Measurements from ENCODE around the gene UBE2H.
"Not testable (repeated sequence)": the region's sequence is repeated elsewhere in the genome, so short reads cannot be mapped to it uniquely, and the experiment has no call there.

Gene UBE2H

DNA sequence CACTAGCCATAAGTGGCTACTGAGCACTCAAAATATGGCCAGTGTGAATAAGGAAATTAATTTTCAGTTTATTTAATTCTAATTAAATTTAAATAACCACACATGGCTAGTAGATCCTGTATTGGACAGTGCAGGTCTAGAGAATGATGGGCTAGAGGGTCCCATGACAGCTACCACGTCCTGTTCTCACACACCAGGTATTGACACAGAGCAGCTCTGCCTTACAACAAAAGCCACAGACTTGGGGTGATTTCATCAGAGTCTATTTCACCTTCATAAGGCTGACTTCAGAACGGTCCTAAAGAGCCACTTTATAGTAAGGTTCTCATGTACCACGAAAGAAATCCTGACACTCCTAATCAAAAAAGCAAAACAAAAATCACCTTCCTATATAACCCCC is 111.3 kb downstream of the UBE2H start:
- no peak for DNase-seq

DNA sequence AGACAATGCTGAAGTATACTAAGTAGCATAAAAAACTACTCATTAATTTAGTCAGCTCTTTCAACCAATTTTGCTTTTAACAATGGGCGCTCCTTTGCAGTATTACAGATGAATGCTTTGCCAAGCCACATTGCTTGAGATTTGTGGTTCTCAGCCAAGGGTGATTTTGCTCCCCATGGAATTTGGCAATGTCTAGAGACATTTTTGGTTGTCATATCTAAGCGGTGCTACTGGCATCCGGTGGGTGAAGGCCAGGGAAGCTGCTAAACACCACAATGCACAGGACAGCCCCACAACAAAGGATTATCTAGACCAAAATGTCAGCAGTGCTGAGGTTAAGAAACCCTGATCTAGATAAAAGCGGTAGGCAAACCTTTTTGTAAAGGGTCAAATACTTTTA is 112.0 kb downstream of the UBE2H start:
- DNase-seq: no peak

DNA sequence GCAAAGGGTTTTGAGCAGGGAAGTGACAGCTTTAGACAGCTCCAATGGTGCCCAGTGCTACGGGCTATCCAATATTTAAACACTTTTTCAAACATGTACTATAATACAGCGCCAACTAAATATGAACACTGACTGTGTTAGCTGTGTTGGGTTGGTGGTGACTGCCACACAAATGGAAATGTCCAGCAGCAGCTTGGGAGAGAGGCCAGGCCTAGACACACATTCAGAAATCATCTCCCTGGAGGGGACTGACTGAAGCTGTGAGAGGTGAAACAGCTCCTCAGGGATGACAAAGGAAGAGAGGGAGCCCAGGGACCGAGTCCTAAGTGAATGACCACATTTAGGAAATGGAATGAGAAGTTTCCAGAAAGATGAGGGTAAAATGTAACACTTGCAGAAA is 115.8 kb downstream of the UBE2H start:
- DNase-seq: no peak

DNA sequence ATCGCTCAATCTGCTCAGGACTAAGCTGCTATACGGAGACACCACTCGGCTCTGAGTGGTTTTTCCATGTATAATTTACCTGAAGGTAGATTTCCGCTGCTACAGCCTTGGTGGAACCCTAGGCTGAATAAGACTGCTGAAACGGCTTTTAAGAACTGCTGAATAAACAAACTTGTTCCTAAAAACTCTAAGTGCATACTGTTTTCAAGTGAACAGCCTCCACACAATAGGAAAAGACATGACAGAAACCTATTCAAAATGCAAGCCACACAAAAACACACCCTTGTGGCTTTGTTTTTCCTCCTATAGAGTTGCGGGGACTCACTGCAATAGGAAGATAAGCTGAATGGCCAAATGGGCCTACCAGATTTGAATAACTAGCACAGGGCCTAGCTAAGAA is 117.2 kb downstream of the UBE2H start:
- DNase-seq: no peak

DNA sequence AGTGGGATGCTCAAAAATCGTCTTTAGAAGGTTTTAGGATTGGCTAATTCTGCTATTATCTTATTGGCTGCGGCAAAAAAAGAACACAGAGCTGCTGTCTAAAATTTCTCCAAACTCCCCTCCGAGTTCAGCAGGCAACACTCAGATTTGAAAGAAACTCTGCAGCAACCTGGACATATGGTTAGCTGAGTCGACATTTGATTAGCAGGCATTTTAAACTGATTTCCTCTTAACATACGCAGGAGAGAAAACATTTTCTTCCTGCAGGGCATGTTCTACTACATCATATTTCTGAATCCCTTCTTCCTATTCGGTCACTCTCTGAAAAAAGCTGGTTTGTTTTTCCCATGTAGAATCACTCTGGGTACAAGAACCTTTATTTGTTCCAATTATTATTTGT is 119.4 kb downstream of the UBE2H start:
- not testable (repeated sequence) for DNase-seq

DNA sequence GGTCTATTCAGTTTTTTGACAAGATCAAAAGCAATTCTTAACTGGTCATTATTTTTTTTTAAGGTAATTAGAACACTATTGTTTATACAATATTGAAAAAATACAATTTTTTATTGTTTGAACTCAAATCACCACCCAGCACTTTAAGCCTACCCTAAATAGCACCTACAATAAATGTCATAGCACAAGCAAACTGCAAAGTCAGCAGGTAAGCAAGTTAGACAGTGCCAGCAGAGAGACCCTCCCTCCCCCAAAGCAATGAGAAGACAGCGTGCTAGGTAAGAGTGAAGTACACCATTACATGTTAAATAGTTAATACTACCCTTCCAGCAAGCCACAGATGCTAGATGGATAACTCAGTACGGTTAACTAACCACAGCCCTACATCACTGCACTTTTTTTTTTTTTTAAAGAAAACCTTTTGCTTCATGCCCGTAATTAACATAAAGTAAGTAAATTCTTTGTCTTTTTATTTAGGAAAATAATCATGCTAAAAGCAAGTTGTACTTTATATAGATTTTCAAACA is 120.0 kb downstream of the UBE2H start:
- DNase-seq: no peak

DNA sequence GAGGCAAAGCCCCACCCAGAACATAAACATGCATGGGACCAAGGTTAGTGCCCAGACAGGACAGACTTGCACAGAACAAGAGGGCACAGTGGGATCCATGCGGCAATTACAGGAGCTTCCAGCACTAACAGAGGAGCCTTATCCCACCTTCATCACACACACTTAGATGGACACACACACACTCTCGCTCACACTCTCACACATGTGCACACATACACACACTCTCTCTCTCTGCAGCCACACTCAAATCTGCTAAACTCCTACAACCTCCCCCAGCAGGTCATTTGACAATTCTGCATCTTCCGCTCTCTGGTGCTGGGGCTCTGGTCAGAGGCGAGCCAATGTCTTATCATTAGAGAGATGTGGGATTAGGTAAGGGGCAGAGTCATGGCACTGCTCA is 120.5 kb downstream of the UBE2H start:
- no peak for DNase-seq

DNA sequence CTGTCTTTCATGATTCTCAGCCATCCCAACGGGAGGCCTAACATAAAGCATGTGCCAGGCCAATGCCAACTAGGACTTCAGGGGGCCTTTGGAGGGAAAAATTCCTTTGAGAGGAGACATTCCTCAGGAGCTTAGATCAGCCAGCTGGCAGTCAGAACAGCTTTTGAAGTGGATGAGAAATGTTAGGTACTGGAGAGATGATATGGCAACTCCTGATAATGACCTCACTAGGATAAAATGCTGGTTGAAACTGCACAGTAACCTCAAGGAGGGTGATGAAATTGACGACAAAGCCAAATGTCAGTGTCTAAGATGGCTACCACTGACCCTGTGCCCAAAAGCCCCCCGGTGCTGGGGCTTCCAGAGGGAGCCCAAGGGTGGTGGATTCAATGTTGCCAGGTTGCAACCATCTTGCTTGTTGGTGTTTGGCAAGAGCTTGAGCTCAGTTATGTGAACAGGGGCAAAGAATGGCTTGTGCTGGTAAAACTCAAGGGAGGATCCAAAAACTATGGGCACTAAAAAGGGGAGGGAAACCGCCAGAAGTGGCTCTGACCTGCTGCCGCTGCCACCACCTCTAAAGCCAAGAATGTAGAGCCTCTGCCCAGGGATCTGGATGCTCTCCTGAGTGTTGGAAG is 121.2 kb downstream of the UBE2H start:
- no peak for DNase-seq

DNA sequence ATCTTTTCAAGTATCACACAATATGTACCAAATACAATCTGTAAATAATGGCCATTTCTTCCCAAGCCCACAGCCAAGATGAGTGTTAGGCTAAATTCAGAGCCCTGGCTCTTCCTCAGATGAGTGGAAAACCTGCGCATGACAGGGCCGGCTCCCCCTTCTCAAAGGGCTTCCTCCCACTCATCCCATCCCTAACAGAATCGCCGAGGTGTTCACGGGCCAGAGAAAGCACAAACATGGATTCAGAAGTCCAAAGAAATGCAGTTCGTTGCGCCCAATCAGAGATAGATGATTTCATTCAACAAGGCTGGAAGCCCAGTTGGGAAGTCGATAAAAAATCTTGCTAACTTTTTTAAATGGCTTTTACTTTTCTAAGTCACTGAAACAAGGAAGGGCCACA is 121.8 kb downstream of the UBE2H start:
- no peak for DNase-seq

DNA sequence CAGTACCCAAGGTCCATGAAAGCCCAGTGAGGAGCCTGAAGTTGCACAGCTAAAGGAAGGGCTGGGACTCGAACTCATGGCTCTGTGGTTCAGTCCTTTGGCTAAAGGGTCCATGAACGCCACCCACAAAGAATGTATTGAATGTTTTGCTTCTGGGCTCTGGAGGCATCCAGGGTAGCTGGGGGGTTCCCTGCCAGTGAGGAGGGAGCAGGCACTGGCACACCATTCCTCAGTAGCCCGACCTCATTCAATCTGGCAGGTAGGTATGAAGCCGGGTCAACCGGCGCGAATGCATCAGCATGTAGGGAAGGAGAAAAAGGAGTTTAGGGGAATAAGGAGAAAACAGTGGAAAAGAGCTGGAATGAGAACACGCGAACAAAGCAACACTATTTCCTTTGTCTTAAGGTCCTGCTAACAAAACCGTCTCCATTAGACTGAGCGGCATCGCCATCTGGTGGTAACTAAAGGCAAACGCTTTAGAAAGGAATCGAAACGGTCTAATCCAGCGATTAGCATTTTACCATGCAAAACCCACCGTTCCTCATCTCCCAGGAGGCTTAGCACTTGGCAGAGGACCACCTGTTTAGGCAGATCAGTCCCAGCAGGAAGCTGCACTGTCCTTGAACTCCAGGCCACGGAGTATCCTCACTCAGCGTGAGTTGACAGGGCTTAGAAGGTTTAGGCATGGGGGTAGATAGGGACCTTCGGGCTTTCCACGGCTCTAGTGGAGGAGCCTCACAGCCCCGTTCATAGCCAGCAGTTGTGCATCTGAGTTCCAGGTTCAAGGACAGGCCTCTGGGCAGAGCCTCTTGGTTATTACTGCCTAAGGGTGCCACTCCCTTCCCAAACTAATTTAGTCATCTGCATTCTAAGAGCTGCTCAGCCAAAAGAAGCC is 122.8 kb downstream of the UBE2H start:
- DNase-seq: peak; percentile 71

DNA sequence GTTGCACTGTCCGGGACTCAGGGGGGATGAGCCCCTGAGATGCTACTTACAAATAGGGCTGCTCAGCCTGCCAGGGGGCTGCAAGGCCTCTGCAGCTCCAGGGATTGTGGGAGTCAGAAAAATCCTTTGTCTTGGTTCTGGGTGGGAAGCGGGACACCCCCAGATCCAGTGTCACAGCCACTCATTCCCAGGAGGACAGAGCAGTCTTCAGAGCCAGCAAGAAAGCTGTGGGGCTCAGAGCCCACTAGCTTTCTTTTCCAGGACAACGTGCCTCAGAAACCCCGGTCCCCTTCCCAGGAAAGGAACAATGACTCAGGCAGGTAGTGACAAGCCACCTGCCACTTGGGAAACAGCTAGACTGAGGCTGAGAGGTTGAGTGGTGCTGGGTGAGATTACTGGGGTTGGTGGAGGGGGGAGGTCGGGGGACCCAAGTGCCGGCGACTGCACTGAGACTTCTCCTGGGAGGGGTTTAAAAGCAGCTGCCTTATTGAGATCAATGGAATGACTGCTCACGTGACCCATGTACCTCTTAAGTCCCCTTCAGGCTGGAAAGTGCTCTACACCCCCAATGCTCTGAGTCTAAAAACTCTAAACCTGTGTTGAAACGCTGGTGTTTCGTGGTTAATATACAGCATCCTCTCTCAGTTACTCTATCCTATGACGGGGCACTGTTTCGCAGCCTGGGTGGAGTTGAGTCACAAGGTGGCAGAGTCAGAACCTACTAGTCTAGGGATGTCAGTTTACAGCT is 123.6 kb downstream of the UBE2H start:
- no peak for DNase-seq

DNA sequence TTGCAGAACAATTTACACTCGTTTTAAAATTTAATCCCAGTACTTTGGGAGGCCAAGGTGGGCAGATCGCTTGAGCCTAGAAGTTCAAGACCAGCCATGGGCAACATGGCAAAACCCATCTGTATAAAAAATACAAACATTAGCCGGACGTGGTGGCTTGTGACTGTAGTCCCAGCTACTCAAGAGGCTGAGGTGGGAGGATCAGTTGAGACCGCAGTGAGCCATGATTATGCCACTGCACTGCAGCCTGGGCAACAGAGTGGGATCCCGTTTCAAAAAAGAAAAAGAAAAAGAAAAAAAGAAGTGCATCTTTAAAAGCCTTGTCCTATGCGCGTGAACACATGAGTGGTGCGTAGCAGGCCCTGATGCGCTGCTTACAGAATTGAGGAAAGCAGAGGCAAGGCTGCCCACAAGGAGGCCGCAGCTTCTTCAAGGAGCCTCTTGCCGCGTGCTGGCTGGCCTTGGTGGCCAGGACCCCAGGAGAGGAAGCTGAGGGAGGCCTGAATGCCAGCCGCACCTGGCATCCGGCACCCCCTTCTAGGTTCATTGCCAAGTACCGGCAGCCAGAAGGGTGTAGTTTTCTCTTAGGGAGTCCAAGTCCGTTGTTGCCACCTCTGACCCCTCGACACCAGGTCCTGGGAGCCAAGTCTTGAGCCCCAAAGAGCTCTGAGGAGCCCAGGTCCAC is 124.5 kb downstream of the UBE2H start:
- no peak for DNase-seq

DNA sequence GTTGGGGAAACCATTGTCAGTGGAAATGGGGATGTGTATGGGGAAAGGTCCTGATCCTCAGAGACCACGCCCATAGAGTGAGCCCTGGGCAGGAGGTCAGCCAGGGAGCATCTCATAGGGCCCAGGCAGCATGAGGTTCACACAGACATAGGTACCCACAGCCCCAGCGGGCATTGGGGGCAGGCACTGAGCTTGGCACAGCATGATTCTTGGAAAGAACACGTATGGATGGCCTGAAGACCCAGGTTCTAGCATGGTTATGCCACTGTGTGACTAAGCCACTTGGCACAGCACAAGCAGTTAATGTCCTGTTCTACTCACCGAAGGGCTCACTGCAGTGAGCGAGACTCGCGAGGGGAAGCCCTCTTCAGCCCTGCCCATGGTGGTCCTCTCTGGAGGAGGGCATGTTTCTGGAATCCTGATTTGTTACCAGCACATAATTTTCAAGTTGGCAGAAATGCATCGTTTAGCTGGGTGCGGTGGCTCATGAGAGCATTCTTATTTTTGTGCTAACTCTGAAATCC is 125.2 kb downstream of the UBE2H start:
- no peak for DNase-seq

DNA sequence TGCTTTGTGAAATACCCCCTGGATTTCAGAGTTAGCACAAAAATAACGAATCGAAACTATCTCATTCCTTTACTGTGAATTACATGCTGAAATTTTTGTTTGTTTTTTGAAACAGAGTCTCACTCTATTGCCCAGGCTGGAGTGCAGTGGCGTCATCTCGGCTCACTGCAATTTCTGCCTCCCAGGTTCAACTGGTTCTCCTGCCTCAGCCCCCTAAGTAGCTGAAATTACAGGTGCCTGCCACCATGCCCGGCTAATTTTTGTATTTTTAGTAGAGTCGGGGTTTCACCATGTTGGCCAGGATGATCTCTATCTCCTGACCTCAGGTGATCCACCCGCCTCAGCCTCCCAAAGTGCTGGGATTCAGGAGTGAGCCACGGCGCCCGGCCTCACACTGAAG is 125.9 kb downstream of the UBE2H start:
- DNase-seq: not testable (repeated sequence)

DNA sequence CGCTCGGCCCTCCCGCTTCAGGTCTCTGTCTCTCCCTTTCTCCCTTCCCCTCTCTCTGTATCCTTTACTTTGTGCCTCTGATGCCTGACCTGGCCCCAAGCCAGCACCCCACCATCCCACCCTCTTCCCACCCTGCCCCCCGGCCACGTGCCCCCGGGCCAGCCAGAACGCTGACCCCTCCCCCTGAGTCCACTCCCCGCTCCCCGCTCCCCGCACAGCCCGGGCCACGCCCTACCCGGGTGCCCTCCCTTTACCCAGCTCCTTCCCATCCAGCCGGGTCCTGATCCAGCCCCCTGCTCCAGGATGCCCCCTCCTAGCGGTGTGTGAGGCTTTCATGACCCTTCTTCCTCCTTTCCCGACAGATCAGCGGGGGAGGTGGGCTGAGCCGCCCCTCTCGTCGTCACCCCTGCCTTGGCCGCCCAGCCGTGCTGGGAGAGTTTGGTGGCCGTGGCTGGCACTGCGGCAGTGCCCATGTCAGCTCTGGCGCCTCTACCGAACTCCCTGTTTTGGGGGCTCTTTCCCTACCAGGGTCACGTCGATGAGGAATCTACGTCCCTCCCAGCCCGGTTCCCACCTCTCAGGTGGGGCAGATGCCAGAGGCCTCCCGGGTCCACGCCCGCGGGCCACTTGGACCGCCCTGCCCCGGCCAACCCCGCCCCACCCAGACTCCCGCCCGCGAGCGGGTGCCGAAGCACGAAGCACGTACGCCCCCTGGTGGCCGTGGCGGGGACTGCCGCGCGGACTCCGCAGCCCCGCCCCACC is 127.4 kb downstream of the UBE2H start:
- DNase-seq: peak; percentile 52

DNA sequence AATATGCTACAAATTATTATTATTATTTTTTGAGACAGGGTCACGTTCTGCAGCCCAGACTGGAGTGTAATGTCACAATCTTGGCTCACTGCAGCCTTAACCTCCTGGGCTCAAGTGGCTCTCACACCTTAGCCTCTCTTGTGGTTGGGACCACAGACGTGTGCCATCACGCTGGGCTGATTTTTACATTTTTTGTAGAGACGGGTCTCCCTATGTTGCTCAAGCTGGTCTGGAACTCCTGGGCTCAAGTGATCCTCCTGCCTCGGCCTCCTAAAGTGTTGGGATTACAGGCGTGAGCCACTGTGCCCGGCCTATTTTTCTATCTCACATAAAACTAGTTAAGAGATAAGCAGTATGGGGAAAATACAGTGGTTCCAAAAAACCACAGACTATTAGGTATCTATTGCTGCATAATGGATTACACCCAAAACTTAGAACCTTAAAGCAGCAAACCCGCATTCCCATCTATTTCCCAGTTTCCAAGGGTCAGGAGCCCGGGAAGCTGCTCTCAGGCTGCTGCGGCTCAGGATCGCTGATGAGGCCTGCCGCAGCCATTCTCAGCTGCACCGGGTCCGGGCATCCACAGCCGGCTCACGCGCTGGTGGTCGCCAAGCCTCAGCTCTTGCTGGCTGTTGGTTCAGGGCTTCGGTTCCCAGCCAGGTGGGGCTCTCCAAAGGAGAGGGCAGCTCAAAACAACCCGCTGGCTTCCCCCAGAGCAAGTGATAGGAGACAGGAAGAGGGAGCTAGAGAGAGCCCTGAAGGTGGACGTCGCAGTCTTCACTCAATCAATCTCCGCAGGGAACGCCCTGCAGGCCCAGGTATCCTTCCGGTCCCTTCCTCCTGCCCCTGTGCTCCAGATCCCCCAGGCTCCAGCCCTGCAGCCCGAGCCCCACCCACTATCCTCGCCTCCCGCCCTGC is 128.2 kb downstream of the UBE2H start:
- no peak for DNase-seq

DNA sequence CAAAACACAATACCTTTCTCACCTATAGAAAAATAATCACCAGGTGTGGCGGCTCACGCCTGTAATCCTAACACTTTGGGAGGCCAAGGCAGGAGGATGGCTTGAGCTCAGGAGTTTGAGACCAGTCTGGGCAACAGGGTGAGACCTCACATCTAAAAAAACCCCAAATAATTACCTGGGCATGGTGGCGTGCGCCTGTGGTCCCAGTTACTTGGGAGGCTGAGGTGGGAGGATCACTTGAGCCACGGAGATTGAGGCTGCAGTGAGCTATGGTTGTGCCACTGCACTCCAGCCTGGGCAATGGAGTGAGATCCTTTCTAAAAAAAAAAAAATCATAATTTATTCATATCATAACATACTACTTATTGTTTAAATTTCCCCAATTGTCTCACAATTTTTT is 129.6 kb downstream of the UBE2H start:
- DNase-seq: not testable (repeated sequence)

DNA sequence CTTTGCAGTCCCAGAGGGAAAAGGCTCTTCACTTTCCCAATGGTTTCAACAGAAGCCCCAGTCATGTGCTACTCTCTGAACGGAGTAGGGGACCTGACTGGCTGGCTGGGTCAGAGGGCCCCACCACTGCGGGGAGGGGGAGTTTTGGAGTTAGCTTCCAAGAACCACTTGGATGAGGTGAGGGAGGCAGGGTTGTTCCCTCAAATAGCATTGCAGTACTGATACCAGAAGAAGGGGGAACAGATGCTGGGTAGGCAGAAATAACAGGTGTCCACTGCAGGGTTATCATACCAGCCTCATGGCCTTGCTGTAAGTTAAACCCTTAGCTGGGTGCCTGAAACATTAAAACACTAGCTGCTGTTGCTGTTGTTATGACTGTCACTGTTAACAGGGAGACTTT is 131.3 kb downstream of the UBE2H start:
- no peak for DNase-seq

DNA sequence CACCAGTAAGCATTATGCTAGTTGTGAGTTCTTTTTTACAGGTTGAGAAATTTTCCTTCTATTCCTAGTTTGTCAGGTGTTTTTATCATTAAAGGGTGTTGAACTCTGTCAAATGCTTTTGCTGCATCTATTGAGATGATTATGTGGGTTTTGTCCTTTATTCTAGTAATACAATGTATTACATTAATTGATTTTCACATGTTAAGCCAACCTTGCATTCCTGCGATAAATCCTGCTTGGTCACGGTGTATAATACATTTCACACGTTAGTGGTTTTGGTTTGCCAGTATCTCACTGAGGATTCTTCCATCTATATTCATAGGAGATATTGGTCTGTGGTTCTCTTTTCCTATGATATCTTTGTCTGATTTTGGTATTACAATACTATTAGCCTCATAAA is 136.0 kb downstream of the UBE2H start:
- no peak for DNase-seq

DNA sequence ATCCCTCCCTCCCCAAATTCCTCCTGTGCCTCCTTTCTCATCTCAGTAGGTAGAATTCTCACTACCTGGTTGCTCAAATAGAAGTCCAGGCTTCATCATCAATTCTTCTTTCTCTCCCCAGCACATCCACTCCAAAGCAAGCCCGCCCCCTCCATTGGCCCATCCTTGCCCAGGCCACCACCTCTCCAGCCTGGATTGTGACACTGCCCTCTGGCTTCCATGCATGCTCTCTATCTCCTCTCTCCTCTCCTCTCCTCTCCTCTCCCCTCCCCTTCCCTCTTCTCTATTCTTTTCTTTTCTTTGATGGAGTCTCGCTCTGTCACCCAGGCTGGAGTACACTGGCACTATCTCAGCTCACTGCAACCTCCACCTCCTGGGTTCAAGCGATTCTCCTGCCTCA is 144.9 kb downstream of the UBE2H start:
- DNase-seq: no peak

All from NCI-H1048 (cell line).